ENCODE data around the gene SULT2B1.
"Not testable (repeated sequence)": the region's sequence is repeated elsewhere in the genome, so short reads cannot be mapped to it uniquely, and the experiment has no call there.

SULT2B1 gene

GRCh38 chr19:48530066-48530720, 21.8 kb upstream of the SULT2B1 start:
- no peak for DNase-seq

- DNase-seq = no peak
These were observed 21.2 kb upstream of the SULT2B1 start for GRCh38 chr19:48530770-48531169.

GRCh38 chr19:48533770-48534169, 18.2 kb upstream of the SULT2B1 start:
- no peak for DNase-seq

DNA sequence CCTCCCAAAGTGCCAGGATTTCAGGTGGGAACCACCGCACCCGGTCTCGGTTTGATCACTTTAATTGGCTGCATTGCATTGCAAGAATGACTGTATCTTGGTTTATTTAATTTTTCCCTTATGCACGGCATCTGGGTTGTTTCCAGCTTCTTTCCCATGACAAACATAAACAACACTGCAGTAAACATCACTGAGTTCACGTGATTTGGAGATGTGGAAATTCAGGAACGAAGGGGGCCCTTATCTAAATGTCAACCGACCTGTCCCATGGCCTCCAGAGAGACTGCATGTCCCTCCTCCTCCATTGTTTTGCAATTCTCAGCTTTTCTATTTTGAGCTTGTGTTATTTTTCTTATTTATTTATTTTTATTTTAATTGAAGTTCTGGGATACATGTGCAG, 14.4 kb upstream of the SULT2B1 start:
- DNase-seq = no peak

- not testable (repeated sequence) for DNase-seq
These were observed 13.9 kb upstream of the SULT2B1 start for GRCh38 chr19:48538057-48538456.

GRCh38 chr19:48539503-48540096, 12.4 kb upstream of the SULT2B1 start:
- DNase-seq = no peak

DNA sequence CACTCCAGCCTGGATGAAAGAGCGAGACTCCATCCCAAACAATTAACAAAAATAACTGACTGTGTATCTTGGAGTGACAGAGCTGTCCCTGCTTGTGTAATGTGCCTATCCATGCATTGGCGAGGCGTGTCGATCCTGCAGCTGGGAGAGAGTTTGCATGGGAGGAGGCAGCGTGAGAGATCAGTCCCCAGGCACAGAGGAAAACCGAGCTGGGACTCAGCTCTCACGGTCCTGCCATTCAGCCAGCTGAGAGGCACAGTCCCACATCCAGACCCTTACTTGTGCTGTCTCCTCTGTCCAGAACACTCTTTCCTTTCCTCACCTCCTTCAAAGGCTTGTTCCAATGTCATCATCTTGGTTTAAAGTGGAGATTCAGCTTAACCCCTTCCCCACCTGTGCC, 11.9 kb upstream of the SULT2B1 start:
- DNase-seq = no peak

GRCh38 chr19:48541813-48542212, 10.2 kb upstream of the SULT2B1 start:
- DNase-seq = no peak

DNA sequence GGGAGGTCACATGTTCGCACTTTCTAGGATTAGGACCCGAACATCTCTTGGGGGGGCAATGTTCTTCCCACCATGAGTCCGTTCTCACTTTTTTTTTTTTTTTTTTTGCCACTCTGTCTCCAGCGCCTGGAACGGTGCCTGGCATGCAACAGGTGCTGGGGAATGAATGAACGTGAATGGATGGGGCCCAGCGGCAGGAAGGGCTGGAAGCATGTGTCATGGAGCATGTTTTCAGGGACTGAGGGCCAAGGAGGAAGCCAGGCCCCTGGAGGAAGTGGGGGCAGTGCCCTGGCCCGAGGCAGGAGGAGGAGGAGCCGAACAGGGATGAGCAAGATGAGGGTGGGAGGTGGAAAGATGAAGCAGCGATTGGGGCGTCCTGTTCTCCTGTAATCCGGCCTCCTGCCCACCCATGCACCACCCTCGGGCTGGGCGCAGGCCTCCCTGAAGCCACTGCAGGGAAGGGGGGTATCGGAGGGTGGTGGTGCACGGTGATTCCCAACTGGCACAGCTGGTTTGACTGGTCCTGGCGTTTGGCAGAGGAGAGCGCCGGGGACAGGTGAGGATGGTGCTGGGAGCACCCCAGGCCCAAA, 8.8 kb upstream of the SULT2B1 start:
- peak; percentile 45 for DNase-seq

- no peak for DNase-seq
These were observed 6.9 kb upstream of the SULT2B1 start for GRCh38 chr19:48544856-48545750.

- no peak for DNase-seq
These were observed 4.2 kb upstream of the SULT2B1 start for GRCh38 chr19:48547722-48548121.

DNA sequence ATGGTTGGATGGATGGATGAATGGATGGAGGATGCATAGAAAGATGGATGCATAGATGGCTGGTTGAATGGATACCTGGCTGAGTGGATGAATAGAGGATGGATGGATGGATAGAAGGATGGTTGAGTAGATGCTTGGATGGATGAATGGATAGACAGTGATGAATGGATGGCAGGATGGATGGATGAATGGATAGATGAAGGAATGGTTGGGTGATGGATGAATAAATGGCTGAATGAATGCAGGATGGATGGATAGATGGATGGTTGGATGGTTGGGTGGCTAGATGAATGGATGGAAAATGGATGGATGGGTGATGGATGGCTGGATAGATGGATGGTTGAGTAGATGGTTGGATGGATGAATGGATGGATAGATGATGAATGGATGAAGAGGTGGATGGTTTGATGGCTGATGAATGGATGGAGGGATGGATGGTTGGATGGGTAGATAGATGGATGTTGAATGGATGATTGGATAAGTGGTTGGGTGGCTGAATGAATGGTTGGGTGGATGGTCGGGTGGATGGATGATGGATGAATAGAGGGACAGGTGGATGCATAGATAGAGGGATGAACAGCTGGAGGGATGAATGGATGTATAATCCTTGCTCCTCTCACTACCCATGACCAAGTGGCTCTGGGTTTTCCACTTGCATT, 3.6 kb upstream of the SULT2B1 start:
- no peak for DNase-seq

DNA sequence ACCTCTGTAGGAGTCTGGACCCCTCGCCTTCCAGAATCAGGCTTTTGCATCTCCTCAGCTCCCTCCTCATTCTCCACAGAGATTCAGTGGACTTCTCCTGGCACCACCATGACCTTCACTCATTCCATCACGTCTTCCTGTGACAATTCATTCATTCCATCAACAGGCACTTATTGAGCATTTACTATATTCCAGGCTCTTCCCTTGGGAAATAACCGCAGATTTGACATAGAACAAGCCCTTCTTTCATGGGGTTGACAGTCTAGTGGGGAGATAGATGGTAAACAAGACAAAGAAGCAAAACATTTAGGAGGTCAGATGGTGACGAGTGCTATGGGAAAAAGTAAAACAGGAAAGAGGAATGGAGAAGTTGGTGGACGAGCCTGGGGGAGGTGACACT, 2.6 kb upstream of the SULT2B1 start:
- no peak for DNase-seq

GRCh38 chr19:48552406-48553322, 692 bp downstream of the SULT2B1 start:
- no peak for DNase-seq

DNA sequence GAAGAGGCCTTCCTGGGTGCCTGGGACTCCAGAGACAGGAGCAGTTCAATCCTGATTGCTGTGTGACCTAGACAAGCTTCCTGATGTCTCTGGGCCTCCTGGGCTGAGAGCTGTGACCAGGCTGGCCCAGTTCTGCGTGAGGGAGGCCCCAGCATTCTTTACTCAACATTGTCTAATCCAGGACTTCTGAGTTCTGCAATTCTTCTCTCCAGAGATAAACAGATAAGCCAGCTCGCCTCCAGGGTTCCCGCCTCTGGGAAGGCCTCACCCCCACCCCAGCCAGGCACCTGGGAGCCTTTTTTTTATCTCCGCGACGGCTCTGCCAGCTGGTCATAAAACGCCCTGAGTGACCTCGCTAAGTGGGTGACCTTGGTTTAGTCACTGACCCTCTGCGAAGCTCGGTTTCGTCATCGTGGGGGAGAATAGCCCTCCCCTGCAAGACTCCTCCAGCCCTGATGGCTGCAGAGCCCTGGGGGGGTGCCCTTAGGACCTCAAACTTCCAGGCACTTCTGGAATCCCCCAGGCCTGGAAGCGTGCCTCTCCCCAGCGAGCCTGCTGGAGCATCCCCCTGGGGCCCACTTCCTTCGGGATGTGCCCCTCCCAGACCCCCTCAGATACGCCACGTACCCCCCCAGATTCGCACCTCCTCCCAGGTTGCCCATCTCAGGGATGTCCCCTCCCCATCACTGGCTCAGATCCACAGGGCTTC, 1.9 kb downstream of the SULT2B1 start:
- peak; percentile 54 for DNase-seq

DNA sequence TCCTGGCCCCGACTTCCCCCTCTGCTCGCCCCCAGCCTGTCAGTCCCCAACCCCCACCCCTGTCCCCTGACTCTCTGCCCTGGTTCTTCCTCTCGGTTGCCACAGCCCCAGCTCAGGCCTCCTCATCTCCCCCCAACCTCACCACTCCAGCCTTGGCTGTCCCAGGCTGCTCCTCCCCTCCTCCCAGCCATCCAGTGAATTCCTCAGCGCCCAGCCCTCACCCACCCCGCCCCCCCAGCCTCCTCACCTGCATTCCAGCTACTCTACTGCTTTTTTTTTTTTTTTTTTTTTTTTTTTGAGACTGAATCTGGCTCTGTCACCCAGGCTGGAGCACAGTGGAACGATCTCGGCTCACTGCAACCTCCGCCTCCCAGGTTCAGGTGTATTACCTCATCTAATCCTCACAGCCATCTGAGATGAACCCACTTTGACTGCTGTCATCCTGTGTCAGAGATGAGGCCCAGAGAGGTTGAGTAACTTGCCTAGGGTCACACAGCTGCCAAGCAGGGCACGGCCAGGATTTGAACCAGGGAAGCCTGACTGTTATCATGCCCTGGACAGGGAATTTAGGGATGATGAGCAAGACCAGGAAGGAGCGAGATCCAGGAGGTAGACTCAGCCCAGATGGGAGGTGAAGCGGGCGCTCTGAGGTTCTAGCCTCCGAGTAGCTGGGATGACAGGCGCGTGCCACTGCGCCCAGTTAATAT, 2.6 kb downstream of the SULT2B1 start:
- no peak for DNase-seq

GRCh38 chr19:48556163-48556562, 4.2 kb downstream of the SULT2B1 start:
- DNase-seq = no peak

- no peak for DNase-seq
These were observed 4.9 kb downstream of the SULT2B1 start for GRCh38 chr19:48556825-48557224.

DNA sequence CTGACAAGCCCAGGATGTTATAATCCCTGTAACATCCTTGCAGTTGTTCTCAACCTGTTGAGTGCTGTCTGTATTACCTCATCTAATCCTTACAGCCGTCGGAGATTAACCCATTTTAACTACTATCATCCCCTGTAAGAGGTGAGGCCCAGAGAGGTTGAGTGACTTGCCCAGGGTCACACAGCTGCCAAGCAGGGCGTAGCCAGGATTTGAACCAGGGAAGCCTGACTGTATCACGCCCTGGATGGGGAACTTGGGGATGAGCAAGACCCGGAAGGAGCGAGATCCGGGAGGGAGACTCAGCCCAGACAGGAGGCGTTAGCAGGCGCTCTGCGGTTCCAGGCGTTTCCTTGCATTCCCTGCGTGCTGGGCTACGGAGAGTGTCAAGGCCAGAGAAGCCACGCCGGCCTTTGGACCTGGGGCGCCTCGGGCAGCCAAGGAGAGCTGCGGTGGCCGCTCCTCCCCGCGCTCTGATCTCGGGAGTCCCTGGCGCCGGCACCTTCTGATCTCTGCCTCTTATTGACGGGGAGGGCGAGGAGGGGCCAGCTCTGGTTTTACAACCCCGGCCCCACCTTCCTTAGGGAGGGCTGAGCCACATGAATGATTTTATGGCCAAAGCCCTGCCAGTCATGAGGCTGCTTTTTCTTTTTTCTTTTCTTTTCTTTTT, 6.2 kb downstream of the SULT2B1 start:
- peak; percentile 52 for DNase-seq

GRCh38 chr19:48560095-48560530, 8.1 kb downstream of the SULT2B1 start:
- DNase-seq = peak; percentile 9

Measured in MV-4-11 (cell line).